ENCODE measurements around the gene TUBGCP2.

TUBGCP2 gene

GRCh38 chr10:133294189-133294588 lies 14.5 kb downstream of the TUBGCP2 start:
- TF ChIP-seq, protein P1, sequence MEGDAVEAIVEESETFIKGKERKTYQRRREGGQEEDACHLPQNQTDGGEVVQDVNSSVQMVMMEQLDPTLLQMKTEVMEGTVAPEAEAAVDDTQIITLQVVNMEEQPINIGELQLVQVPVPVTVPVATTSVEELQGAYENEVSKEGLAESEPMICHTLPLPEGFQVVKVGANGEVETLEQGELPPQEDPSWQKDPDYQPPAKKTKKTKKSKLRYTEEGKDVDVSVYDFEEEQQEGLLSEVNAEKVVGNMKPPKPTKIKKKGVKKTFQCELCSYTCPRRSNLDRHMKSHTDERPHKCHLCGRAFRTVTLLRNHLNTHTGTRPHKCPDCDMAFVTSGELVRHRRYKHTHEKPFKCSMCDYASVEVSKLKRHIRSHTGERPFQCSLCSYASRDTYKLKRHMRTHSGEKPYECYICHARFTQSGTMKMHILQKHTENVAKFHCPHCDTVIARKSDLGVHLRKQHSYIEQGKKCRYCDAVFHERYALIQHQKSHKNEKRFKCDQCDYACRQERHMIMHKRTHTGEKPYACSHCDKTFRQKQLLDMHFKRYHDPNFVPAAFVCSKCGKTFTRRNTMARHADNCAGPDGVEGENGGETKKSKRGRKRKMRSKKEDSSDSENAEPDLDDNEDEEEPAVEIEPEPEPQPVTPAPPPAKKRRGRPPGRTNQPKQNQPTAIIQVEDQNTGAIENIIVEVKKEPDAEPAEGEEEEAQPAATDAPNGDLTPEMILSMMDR (IDR thresholded peaks at IDR 0.05; ENCODE audit: low read depth, low read length) = no peak
- no peak overlapping the region for H3K4me3 ChIP-seq (ENCODE audit: low read depth, low read length)
- DNase-seq = no peak
- H3K9me3 ChIP-seq = no peaks in the 10 kb centered on the region
- H3K4me1 ChIP-seq = no peaks in the 10 kb centered on the region
- no peaks in the 10 kb centered on the region for H3K27me3 ChIP-seq
- peaks cover 40% of the 10 kb centered on the region for H3K36me3 ChIP-seq

DNA sequence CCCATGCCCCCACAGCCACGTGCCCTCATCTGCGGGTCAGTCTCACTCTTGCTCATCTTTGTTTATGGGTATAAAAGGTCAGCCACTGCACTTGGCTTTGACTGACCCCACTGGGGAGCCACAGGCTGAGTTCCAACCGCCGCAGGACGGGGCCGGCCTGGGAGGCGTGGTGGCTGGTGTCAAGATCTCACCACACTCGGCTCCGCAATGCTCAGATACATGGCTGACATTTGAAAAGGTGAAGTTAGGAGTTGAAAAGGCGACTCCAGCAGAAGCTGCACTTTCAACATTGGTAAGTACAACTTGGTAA lies 14.9 kb downstream of the TUBGCP2 start:
- Histone ChIP-seq H3K27me3 (no peaks in the 10 kb centered on the region), H3K36me3 (peaks cover 39% of the 10 kb centered on the region), H3K4me3 (ENCODE audit: low read depth, low read length) (no peak overlapping the region), H3K4me1 (no peaks in the 10 kb centered on the region), H3K9me3 (no peaks in the 10 kb centered on the region)
- no peak for DNase-seq
- TF ChIP-seq, protein P1 (IDR thresholded peaks at IDR 0.05; ENCODE audit: low read depth, low read length) = no peak

- no peak overlapping the region for H3K4me3 ChIP-seq (ENCODE audit: low read depth, low read length)
- no peaks in the 10 kb centered on the region for H3K9me3 ChIP-seq
- DNase-seq = no peak
- no peaks in the 10 kb centered on the region for H3K4me1 ChIP-seq
- TF ChIP-seq, protein P1 (IDR thresholded peaks at IDR 0.05; ENCODE audit: low read depth, low read length) = no peak
- H3K27me3 ChIP-seq = no peaks in the 10 kb centered on the region
- H3K36me3 ChIP-seq = peaks cover 36% of the 10 kb centered on the region
These were observed 15.5 kb downstream of the TUBGCP2 start for GRCh38 chr10:133292919-133293809.

GRCh38 chr10:133289761-133290160 lies 18.9 kb downstream of the TUBGCP2 start:
- Histone ChIP-seq H3K4me3 (ENCODE audit: low read depth, low read length) (no peak overlapping the region), H3K9me3 (no peaks in the 10 kb centered on the region), H3K27me3 (no peaks in the 10 kb centered on the region), H3K4me1 (no peaks in the 10 kb centered on the region), H3K36me3 (peaks cover 26% of the 10 kb centered on the region)
- TF ChIP-seq, protein P1 (IDR thresholded peaks at IDR 0.05; ENCODE audit: low read depth, low read length) = no peak
- no peak for DNase-seq

DNA sequence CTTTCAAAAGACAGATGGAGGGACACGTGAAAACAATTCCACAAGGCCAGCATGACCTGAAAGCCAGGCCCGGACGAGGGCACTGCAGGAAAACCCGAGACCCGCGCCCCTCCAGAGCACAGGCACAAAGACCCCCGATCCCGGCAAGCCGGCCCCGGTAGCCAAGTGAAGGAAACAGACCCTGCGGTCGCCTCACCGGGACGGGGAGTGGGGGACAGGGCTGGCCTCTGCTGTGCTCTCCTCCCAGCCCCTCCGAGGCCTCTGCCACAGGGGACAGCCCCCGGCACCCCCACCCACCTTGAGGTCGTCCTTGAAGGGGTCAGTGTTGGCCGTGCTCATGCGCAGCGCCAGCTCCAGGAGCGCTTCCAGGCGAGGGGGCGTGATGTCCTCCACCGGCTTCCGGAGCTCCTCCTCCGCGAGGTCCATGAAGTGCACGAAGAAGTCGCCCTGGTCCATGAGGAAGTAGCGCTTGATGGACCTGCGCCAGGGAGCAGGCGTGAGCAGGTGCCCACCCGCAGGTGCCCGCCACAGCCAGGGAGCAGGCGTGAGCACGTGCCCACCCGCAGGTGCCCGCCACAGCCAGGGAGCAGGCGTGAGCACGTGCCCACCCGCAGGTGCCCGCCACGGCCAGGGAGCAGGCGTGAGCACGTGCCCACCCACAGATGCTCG lies 20.7 kb downstream of the TUBGCP2 start:
- Histone ChIP-seq H3K9me3 (no peaks in the 10 kb centered on the region), H3K36me3 (peaks cover 26% of the 10 kb centered on the region)
- TF ChIP-seq, protein P1 (IDR thresholded peaks at IDR 0.05; ENCODE audit: low read depth, low read length) = no peak

GRCh38 chr10:133286366-133286765 lies 22.3 kb downstream of the TUBGCP2 start:
- H3K36me3 ChIP-seq = peaks cover 20% of the 10 kb centered on the region
- H3K4me3 ChIP-seq (ENCODE audit: low read depth, low read length) = no peak overlapping the region
- no peaks in the 10 kb centered on the region for H3K27me3 ChIP-seq
- no peaks in the 10 kb centered on the region for H3K4me1 ChIP-seq
- DNase-seq = no peak
- TF ChIP-seq, protein P1 (IDR thresholded peaks at IDR 0.05; ENCODE audit: low read depth, low read length) = no peak
- H3K9me3 ChIP-seq = no peaks in the 10 kb centered on the region

More for the DNA sequence above, 20.7 kb downstream of the TUBGCP2 start:
- Histone ChIP-seq H3K4me3 (ENCODE audit: low read depth, low read length) (no peak overlapping the region), H3K4me1 (no peaks in the 10 kb centered on the region), H3K27me3 (no peaks in the 10 kb centered on the region)
- DNase-seq = no peak
